Stimulated activated CD4-positive, alpha-beta T cell treated with anti-CD3 and anti-CD28 coated beads, Interleukin-12 subunit alpha, Interleukin-12 subunit beta, amount 100 ng/mL, for 48 hours (primary cell): ENCODE results near the gene TBX21.
A peak's percentile ranks its signal among the peaks of the same experiment; 100 is the strongest.

Source experiments
- DNase-seq, 3 donors: peaks; one replicate each; pipeline ENCODE4 v3.0.0-alpha.2; 2020; ENCODE audit warnings: low read depth in 2 of 3, low spot score in 1 of 3

The TBX21 gene

GRCh38 chr17:47712330-47713023 is 20.6 kb upstream of the TBX21 start:
- no peak for DNase-seq

GRCh38 chr17:47713980-47714700 is 18.9 kb upstream of the TBX21 start:
- no peak for DNase-seq

- no peak for DNase-seq
Measured at GRCh38 chr17:47714773-47715396, 18.2 kb upstream of the TBX21 start.

GRCh38 chr17:47715669-47716325 is 17.2 kb upstream of the TBX21 start:
- no peak for DNase-seq

GRCh38 chr17:47716375-47716774 is 16.7 kb upstream of the TBX21 start:
- no peak for DNase-seq

GRCh38 chr17:47717261-47717697 is 15.8 kb upstream of the TBX21 start:
- no peak for DNase-seq

- no peak for DNase-seq
Measured at GRCh38 chr17:47717979-47718621, 14.9 kb upstream of the TBX21 start.

- no peak for DNase-seq
Measured at GRCh38 chr17:47718634-47719405, 14.2 kb upstream of the TBX21 start.

- peak; percentile 76 to 87 (median 82) for DNase-seq
Measured at GRCh38 chr17:47719411-47720152, 13.5 kb upstream of the TBX21 start.

GRCh38 chr17:47720196-47720595 is 12.8 kb upstream of the TBX21 start:
- DNase-seq = no peak

GRCh38 chr17:47720754-47721533 is 12.1 kb upstream of the TBX21 start:
- DNase-seq = peak; percentile 97 to 99 (median 98)

- DNase-seq = no peak
Measured at GRCh38 chr17:47721725-47722124, 11.3 kb upstream of the TBX21 start.

GRCh38 chr17:47724705-47725104 is 8.3 kb upstream of the TBX21 start:
- no peak for DNase-seq

- no peak for DNase-seq
Measured at GRCh38 chr17:47725446-47726111, 7.5 kb upstream of the TBX21 start.

- DNase-seq = no peak
Measured at GRCh38 chr17:47726796-47727703, 6.0 kb upstream of the TBX21 start.

GRCh38 chr17:47727704-47728036 is 5.4 kb upstream of the TBX21 start:
- no peak for DNase-seq

- no peak for DNase-seq
Measured at GRCh38 chr17:47728214-47728877, 4.7 kb upstream of the TBX21 start.
